Islet precursor cell (in vitro differentiated cells): ENCODE results near the gene ANGPTL3.
"Not testable (repeated sequence)": the region's sequence is repeated elsewhere in the genome, so short reads cannot be mapped to it uniquely, and the experiment has no call there.

Experiments
- DNase-seq: peaks from one replicate; pipeline ENCODE4 v3.0.0-alpha.2; 2018

Gene ANGPTL3, protein sequence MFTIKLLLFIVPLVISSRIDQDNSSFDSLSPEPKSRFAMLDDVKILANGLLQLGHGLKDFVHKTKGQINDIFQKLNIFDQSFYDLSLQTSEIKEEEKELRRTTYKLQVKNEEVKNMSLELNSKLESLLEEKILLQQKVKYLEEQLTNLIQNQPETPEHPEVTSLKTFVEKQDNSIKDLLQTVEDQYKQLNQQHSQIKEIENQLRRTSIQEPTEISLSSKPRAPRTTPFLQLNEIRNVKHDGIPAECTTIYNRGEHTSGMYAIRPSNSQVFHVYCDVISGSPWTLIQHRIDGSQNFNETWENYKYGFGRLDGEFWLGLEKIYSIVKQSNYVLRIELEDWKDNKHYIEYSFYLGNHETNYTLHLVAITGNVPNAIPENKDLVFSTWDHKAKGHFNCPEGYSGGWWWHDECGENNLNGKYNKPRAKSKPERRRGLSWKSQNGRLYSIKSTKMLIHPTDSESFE

DNA sequence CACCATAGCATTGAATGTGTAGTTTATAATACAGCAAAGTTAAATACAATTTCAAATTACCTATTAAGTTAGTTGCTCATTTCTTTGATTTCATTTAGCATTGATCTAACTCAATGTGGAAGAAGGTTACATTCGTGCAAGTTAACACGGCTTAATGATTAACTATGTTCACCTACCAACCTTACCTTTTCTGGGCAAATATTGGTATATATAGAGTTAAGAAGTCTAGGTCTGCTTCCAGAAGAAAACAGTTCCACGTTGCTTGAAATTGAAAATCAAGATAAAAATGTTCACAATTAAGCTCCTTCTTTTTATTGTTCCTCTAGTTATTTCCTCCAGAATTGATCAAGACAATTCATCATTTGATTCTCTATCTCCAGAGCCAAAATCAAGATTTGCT lies at the start of gene ANGPTL3:
ANGPTL3 (plus strand) TSS at position 240 of the 400 bp plus-strand sequence; CDS start at position 287, 47 bp downstream.
- no peak for DNase-seq

DNA sequence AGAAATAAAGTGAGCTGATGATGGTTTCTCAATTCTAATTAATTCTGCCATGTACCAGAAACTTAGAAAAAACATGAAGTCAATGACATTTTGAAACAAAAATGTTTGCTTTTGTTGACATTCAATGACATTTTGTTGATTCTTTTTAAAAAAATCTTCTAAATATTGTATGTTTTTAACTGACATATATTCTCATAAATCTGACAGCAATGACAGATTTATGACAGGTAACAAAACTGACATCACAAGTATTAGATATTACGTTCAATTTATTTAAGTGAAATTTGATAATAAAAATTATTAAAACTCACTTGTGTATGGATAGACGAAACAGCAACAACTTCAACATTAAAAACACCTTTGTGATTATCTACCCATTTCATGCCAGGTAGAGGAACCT lies 36.0 kb upstream of the ANGPTL3 start:
- no peak for DNase-seq

DNA sequence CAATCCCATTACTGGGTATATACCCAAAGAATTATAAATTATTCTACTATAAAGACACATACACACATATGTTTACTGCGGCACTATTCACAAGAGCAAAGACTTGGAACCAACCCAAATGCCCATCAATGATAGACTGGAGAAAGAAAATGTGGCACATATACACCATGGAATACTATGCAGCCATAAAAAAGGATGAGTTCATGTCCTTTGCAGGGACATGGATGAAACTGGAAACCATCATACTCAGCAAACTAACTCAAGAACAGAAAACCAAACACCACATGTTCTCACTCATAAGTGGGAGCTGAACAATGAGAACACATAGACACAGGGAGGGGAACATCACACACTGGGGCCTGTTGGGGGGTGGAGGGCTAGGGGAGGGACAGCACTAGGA lies 30.1 kb upstream of the ANGPTL3 start:
- DNase-seq = not testable (repeated sequence)

DNA sequence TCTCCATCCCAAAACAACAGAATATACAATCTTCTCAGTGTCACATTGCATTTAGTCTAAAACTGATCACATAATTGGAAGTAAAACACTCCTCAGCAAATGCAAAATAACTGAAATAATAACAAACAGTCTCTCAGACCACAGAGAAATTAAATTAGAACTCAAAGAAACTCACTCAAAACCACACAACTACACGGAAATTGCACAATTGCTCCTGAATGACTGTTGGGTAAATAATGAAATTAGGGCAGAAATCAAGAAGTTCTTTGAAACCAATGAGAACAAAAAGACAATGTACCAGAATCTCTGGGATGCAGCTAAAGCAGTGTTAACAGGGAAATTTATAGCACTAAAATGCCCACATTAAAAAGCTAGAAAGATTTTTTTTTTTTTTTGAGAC lies 29.4 kb upstream of the ANGPTL3 start:
- not testable (repeated sequence) for DNase-seq

DNA sequence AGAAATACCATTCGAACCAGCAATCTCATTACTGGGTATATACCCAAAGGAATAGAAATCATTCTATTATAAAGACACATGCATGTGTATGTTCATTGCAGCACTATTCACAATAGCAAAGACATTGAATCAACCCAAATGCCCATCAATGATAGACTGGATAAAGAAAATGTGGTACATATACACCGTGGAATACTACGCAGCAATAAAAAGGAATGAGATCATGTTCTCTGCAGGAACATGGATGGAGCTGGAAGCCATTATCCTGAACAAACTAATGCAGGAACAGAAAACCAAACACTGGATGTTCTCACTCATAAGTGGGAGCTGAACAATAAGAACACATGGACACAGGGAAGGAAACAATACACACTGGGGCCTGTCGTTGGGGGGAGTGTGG lies 25.8 kb upstream of the ANGPTL3 start:
- not testable (repeated sequence) for DNase-seq

DNA sequence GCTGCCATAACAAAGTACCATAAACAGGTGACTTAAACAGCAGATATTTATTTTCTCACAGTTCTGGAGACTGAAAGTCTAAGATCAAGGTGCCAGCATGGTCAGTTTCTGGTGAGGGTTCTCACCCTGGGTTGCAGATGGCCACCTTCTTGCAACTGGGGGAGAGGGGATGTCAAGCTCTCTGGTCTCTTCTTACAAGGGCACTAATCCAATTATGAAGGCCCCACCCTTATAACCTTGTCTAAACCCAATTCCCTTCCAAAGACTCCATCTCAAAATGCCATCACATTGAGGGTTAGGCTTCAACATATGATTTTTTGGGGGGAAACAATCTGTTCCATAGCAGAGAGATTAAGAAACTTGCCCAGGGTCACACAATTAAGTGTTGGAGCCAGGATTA lies 24.8 kb upstream of the ANGPTL3 start:
- DNase-seq = no peak

DNA sequence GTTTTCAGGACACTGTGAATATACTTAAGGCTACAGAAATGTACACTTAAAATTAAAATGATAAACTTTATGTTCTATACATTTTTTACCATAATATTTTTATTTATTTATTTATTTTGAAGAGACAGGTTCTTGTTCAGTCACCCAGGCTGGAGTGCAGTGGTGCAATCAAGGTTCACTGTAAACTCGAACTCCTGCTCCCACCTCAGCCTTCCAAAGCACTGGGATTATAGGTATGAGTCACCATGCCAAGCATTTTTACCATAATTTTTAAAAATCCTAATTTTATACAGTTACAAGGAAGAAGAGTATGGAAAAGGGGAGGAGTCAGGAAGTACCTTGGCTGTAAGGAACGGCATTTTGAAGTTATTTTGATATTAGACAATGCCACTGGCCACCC lies 23.6 kb upstream of the ANGPTL3 start:
- DNase-seq = no peak

DNA sequence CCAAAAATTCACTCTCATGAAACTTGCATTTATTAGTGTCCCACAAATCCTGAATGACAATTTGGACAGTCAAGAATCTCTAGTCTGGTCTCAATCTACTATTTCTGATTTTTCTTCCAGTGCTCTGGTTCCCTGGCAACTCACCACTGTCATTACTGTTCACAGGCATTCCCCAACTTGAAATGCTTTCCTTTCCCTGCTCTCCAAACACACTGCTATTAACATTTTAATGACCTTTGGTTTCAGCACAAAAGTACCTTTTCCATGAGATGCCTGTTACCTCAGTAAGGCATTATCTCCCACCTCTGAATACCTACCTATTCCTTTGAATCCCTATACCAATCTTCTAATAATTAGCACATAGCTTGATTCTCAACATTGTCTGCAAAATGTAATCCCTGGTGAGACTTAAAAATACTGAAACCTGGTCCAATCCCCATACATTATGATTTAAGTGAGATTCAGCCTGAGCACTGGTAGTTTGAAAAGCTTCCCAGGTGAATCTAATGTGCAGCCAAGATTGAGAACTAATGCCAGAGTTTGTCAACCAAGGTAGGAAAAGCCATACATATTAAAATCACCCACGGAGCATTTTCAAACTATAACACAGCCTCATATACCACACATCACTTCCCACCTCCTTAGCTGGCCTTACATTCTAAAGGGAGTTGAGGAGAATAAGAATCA lies 11.7 kb upstream of the ANGPTL3 start:
- DNase-seq = no peak

DNA sequence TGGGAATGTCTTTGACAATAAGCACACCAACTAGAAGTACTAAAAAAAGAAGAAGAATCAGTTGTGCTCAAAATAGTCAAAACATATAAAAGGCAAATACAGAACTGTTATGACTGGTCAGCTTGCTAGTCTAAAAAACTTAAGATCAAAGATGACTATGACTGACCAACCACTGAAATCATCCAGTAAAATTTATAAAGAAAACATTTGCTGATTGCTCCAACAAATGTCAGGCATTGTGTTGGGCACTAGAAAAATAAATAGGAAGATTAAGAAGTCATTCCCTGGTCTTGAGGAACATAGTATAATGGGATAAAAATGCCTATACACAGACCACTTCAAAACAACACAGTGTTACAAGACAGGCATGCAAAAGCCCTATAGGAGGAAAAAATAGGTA lies 9.3 kb upstream of the ANGPTL3 start:
- no peak for DNase-seq

DNA sequence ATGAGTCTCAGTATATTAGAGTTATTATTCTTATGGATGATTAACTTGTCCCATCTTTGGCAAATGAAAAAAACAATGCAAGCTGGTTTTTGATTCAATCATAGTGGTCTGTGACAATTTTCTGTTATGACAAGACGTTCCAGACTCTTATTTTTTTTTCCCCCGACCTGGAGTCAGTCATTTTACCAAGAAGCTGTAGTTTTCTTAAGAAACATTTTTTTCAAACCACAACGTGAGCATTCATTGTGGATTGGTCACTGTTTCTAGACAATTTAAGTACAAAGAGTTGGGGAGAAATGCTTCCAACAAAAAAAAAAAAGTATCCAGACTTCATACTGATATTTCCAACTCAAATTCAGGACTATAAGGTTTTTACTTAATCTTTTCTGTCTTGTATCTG lies 8.0 kb upstream of the ANGPTL3 start:
- DNase-seq = no peak

DNA sequence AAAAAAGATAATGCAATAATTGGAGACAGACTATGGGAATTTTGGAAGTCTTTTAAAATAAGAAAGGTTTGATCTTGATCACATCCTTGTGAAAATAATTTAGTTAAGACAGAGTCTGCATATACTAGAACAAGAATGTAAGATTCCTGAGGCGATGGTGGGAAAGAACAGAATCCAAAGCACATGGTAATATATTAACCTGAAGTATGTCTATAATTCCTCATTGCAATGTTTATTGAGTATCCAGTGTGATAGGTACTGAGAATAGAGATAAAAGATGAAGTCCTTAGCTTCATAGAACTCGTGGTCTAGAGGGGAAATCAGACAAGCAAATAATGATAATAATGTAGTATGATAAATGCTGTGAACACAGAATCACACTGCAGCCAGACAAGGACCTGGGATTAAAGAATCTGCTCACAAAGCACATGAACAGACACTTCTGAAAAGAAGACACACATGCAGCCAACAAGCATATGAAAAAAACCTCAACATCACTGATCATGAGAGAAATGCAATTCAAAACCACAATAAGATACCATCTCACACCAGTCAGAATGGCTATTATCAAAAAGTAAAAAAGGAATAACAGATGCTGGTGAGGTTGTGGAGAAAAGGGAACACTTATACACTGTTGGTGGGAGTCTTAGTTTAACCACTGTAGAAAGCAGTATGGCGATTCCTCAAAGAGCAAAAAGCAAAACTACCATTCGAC lies 6.9 kb upstream of the ANGPTL3 start:
- no peak for DNase-seq

DNA sequence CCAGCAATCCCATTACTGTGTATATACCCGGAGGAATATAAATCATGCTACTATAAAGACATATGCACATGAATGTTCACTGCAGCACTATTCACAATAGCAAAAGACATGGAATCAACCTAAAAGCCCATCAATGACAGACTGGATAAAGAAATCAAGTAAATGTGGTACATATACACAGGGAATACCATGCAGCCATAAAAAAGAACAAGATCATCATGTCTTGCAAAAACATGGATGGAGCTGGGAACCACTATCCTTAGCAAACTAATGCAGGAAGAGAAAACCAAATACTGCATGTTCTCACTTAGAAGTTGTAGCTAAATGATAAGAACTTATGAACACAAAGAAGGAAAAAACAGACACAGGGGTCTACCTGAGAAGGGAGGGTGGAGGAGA lies 6.4 kb upstream of the ANGPTL3 start:
- DNase-seq = no peak

DNA sequence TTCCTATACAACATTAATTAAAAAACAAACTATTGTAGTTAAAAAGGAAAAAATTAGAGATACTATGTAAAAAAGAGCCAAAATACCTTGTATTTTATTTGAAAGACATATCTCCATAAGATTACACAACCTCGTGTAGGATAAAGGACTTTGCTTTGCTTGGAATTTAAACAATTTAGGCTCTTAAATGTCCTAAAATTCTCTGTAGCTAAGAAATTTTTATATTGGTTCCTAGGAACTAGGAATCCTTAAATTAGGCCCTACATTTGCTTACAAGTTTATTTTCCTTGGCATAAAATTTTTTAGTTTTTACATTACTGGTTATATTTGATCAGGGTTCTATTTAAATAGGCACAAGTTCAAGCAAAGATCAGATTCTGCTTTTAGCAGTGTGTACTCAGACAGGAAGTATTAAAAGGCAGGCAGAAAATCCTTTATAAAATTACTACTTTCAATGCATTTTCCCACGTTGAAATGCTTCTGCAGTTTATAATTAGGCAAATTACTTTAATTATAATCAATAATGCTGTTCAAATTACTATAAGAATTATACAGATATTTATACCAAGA lies 3.4 kb upstream of the ANGPTL3 start:
- DNase-seq = no peak

DNA sequence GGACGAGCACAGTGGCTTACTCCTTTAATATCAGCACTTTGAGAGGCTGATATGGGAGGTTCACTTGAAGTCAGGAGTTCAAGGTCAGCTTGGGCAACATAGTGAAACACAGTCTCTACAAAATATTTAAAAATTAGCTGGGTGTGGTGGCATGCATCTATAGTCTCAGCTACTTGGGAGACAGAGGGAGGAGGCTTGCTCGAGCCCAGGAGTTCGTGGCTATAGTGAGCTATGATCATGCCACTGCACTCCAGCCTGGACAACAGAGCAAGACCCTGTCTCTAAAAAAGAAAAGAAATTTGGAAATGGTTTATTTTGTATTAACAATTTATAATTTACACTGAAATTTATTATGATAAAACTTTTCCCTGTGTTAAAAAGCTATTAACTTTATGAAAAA lies 1.7 kb upstream of the ANGPTL3 start:
- DNase-seq = no peak

DNA sequence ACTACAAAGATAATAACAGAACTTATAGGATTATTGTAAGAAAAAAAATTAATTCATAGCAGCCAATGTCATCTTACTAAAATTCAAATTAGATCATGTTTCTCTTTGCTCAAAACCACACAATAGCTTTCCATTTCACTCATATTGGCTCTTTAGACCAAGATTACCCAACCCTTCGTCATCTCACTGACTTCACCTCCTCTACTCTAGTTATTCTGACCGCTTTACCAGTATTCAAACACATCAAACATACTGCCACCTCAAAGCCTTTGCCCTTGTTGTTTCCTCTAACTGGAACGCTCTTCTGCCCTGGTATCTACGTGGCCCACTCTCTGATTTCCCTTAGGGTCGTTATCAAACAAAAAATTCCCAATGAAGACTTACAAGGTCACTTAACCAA lies 1.7 kb downstream of the ANGPTL3 start:
- DNase-seq = no peak

DNA sequence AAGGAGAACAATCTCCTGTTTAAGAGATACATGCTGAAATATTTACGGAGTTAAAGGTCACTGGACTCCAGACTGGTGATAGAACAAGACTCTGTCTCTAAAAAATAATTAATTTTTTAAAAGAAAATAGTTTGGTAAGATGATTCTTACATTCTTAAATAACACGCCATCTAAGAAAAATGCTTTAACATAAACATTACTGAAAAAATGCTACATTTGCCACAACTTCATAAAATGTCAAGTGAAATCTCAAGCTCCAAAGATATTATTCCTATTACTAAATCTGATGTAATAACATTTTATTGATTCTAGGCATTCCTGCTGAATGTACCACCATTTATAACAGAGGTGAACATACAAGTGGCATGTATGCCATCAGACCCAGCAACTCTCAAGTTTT lies 4.1 kb downstream of the ANGPTL3 start:
- no peak for DNase-seq

DNA sequence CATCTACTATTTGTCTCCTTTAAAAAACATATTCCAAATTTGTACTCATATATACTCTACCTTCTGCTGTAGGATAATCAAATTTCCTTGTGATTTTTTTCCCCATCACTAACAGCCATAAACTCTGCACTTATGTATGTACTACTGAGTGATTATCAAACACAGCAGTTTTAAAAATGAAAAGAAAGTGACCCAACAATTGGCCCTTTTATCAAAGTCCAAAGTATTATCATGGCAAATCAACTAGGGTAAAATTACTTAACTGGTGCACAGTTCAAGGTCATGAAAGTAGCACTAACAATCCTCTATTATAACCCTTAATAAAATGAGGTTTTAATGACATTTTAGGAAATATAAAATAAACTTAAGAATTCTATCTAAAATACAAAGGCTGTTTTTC lies 11.6 kb downstream of the ANGPTL3 start:
- DNase-seq = no peak

DNA sequence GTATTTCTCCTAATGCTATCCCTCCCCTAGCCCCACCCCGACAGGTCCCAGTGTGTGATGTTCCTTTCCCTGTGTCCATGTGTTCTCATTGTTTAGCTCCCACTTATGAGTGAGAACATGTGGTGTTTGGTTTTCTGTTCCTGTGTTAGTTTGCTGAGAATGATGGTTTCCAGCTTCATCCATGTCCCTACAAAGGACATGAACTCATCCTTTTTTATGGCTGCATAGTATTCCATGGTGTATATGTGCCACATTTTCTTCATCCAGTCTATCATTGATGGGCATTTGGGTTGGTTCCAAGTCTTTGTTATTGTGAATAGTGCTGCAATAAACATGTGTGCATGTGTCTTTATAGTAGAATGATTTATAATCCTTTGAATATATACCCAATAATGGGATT lies 13.3 kb downstream of the ANGPTL3 start:
- not testable (repeated sequence) for DNase-seq

DNA sequence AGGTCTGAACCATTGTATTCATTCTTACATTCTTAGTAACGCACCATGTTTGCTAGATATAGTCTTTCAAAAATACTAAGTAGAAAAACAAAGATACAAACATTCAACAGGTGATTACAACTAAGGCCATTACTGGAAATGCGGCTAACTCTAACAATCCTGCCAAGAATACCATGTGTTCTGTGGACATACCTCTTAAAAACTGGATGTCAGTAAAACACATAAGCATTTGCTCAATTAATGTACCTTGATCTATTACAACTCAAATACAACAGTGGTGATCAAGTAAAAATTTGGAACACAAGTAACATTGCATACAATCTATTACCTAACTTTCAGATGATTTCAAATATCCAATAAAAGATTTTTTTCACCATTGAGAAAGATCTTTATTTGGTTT lies 15.4 kb downstream of the ANGPTL3 start:
- no peak for DNase-seq

DNA sequence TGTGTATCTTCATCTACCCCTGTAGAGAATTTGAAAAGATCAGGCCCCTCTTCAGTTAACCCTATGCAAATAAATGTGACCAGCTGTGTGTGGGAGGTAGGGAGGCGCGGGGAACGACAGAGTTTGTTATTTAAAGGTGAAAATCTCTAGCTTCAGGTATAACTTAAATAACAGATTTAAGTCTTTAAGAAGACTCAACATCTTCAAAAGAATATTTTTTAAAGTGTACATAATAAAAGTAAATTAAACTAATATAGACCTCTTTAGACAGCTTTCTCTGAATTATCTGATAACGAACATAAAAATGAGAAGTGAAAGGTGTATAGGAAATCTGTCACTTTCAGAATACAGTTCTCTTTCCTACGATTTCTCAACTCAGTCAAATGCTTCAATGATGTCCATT lies 16.0 kb downstream of the ANGPTL3 start:
- DNase-seq = no peak

DNA sequence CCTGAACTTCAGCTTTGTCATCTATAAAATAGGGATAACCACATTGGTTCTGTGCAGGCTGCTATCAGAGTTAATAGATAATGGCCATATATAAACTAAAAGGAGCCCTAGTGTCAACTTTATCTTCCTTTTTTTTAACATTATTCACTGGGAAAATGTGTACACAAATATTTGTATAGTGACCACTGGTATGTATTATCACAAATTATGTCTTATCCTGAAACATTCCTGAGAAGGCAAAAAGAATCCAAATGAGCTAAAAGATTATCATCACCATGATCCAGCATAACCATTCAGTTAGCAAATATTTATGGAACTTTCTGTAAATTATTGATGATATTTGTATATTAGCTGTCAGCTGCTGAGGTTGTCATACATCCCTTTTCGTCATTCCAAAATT lies 16.6 kb downstream of the ANGPTL3 start:
- DNase-seq = no peak

DNA sequence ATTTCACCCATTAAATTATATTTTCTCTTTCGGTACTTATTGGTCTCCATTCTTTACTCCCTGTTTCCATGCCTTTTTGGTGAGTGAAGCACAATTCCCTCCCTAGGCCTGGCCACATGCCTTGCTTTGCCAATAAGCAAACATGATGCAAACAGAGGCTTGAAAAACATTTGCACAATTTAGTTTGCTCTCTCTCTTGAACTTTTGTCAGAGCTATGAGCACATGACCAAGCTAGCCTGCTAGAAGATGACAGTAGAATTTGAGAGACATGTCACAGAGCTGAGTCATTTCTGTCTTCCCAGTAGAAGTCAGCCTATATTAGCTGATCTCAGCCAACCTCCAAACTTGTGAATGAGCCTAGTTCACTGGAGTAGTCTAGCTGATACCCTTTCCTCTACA lies 24.6 kb downstream of the ANGPTL3 start:
- DNase-seq = peak; percentile 82

DNA sequence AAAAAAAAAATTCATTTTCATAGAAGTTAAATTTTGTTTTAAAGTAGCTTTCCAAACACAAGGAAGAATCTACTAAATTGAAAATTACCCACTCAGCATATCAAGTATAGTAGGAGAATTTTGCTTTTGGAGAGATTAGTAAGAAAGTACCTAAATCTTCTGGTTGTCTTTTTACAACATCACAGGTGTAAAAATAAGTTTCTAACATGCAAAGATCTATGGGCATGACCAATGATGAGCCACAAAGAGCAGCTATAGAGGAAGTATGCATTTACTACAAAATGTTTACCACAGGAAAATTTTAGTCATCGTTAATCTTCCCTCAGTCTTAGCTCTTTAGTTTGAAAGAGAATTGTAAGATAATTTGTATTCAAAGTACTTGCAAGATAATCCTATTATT lies 28.1 kb downstream of the ANGPTL3 start:
- no peak for DNase-seq
